DOHH2 (cell line): ENCODE results near the gene PIGN.

ENCODE experiments used
- EZH2phosphoT487 ChIP-seq: fragments of 200-600 bp; sonication (generic); IDR thresholded peaks from 2 replicates; pipeline ENCODE4 v1.6.1; 2017; ENCODE audit warnings: borderline replicate concordance, mild to moderate bottlenecking, antibody characterized with exemption, low read length, moderate library complexity, mixed read lengths
- TF ChIP-seq, protein P1 (sequence below): fragments of 200-600 bp; sonication (generic); IDR thresholded peaks from one replicate; pipeline ENCODE4 v1.5.1; 2014; ENCODE audit warnings: antibody characterized with exemption, mild to moderate bottlenecking, low read depth, low read length; ENCODE audit not compliant: poor library complexity, severe bottlenecking

DNA sequence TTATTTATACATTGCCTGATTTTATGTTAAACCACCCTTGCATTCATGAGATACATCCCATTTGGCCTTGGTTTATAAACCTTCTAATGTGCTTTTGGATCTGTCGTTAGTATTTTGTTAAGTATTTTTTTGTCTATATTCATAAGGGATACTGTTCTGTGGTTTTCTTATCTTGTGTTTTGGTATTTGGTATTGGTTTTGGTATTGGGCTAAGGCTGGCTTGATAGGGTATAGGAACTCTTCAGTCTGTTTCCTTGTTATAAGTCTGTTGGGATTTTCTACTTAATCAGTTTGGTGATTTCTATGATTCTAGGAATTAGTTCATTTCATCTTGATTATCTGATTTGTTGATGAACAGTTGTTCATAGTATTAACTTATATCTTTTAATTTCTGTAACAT is 49.4 kb upstream of the PIGN start:
- TF ChIP-seq, protein P1, sequence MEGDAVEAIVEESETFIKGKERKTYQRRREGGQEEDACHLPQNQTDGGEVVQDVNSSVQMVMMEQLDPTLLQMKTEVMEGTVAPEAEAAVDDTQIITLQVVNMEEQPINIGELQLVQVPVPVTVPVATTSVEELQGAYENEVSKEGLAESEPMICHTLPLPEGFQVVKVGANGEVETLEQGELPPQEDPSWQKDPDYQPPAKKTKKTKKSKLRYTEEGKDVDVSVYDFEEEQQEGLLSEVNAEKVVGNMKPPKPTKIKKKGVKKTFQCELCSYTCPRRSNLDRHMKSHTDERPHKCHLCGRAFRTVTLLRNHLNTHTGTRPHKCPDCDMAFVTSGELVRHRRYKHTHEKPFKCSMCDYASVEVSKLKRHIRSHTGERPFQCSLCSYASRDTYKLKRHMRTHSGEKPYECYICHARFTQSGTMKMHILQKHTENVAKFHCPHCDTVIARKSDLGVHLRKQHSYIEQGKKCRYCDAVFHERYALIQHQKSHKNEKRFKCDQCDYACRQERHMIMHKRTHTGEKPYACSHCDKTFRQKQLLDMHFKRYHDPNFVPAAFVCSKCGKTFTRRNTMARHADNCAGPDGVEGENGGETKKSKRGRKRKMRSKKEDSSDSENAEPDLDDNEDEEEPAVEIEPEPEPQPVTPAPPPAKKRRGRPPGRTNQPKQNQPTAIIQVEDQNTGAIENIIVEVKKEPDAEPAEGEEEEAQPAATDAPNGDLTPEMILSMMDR = no peak
- TF ChIP-seq EZH2phosphoT487 = no peak
